Neural cell (in vitro differentiated cells): ENCODE data around the gene CYREN. TPM values are rescaled to one million over a fixed set of nuclear protein-coding genes. Genes with fewer than 3 reads are reported as not detected.

Experiments
- H2AFZ ChIP-seq: fragments of 200-600, 300-800 bp; sonication (generic), shearing (Covaris generic); 2 replicates; pipeline ENCODE4 v1.6.0; 2014; ENCODE audit warnings: low read depth, mild to moderate bottlenecking, antibody characterized with exemption, low read length, moderate library complexity
- H3F3A ChIP-seq: fragments of 200-600 bp; shearing (Covaris generic); 2 replicates; pipeline ENCODE4 v1.6.1; 2016; ENCODE audit warnings: mild to moderate bottlenecking, moderate library complexity, mixed read lengths, antibody characterized with exemption, low read length; ENCODE audit not compliant: insufficient read depth, poor library complexity, severe bottlenecking
- H3K27ac ChIP-seq: fragments of 200-600, 300-800 bp; sonication (generic), shearing (Covaris generic); 2 replicates; pipeline ENCODE4 v1.5.1; 2014; ENCODE audit warnings: mild to moderate bottlenecking, low read length, moderate library complexity
- H3K27me3 ChIP-seq: fragments of 300-800, 200-600 bp; sonication (generic), shearing (Covaris generic); 2 replicates; pipeline ENCODE4 v1.6.0; 2014; ENCODE audit warnings: mild to moderate bottlenecking, low read depth, low read length, moderate library complexity; ENCODE audit not compliant: insufficient read depth
- H3K36me3 ChIP-seq: fragments of 300-800, 200-600 bp; sonication (generic), shearing (Covaris generic); 2 replicates; pipeline ENCODE4 v1.5.1; 2014; ENCODE audit warnings: mild to moderate bottlenecking, antibody characterized with exemption, low read length, moderate library complexity; ENCODE audit not compliant: insufficient read depth
- H3K4me2 ChIP-seq: fragments of 300-800, 200-600 bp; sonication (generic), shearing (Covaris generic); 2 replicates; pipeline ENCODE4 v1.6.0; 2014; ENCODE audit warnings: mild to moderate bottlenecking, low read length
- H3K4me3 ChIP-seq: fragments of 300-800, 200-600 bp; sonication (generic), shearing (Covaris generic); 2 replicates; pipeline ENCODE4 v1.5.1; 2014; ENCODE audit warnings: mild to moderate bottlenecking, low read length, moderate library complexity
- H3K79me2 ChIP-seq: fragments of 200-600 bp; shearing (Covaris generic); replicated peaks from 2 replicates; pipeline ENCODE4 v1.6.0; 2014; ENCODE audit warnings: mild to moderate bottlenecking, low read length, moderate library complexity; ENCODE audit not compliant: insufficient read depth
- H3K9ac ChIP-seq: fragments of 300-800, 200-600 bp; sonication (generic), shearing (Covaris generic); 2 replicates; pipeline ENCODE4 v1.6.1; 2016; ENCODE audit warnings: mild to moderate bottlenecking, low read length, mixed read lengths
- H3K9me2 ChIP-seq: fragments of 200-600 bp; shearing (Covaris generic); 2 replicates; pipeline ENCODE4 v1.6.1; 2016; ENCODE audit warnings: mild to moderate bottlenecking, low read length, mixed read lengths; ENCODE audit not compliant: insufficient read depth
- H3K9me3 ChIP-seq: fragments of 200-600, 300-800 bp; sonication (generic), shearing (Covaris generic); 2 replicates; pipeline ENCODE4 v1.6.1; 2016; ENCODE audit warnings: mild to moderate bottlenecking, mixed run types, low read length, moderate library complexity, mixed read lengths
- H4K20me1 ChIP-seq: fragments of 200-600 bp; shearing (Covaris generic); 2 replicates; pipeline ENCODE4 v1.6.1; 2016; ENCODE audit warnings: mild to moderate bottlenecking, mixed run types; ENCODE audit not compliant: insufficient read depth
- EP300 ChIP-seq: fragments of 450-650 bp; conservative IDR thresholded peaks from 2 replicates; pipeline ENCODE4 v1.6.1; 2014; ENCODE audit warnings: antibody characterized with exemption, mild to moderate bottlenecking, moderate library complexity; ENCODE audit not compliant: poor library complexity, severe bottlenecking
- EZH2 ChIP-seq: fragments of 200-600, 300-800 bp; shearing (Covaris generic), sonication (generic); IDR thresholded peaks from 2 replicates; pipeline ENCODE4 v1.6.1; 2014; ENCODE audit warnings: antibody characterized with exemption, low read length, borderline replicate concordance, mild to moderate bottlenecking; ENCODE audit not compliant: insufficient read depth, poor library complexity, severe bottlenecking
- MXI1 ChIP-seq: fragments of 450-650 bp; conservative IDR thresholded peaks from 2 replicates; pipeline ENCODE4 v1.6.1; 2014; ENCODE audit warnings: antibody characterized with exemption, mild to moderate bottlenecking; ENCODE audit not compliant: poor library complexity, severe bottlenecking
- POLR2AphosphoS5 ChIP-seq: IDR thresholded peaks from 2 replicates; pipeline ENCODE4 v1.6.1; 2012
- RAD21 ChIP-seq: fragments of 450-650 bp; conservative IDR thresholded peaks from 2 replicates; pipeline ENCODE4 v1.6.1; 2014; ENCODE audit warnings: antibody characterized with exemption, mild to moderate bottlenecking, moderate library complexity
- SMC3 ChIP-seq: fragments of 450-650 bp; conservative IDR thresholded peaks from 2 replicates; pipeline ENCODE4 v1.6.1; 2014; ENCODE audit warnings: antibody characterized with exemption, mild to moderate bottlenecking, moderate library complexity; ENCODE audit not compliant: poor library complexity
- TAF1 ChIP-seq: IDR thresholded peaks from 2 replicates; pipeline ENCODE4 v1.6.1; 2012; ENCODE audit warnings: low read depth
- polyA plus RNA-seq: library from polyadenylated mRNA; depleted of rRNA; stranded (reverse); fragments of >200 nt; gene quantifications from 2 replicates; pipeline ENCODE4 v1.2.3, GENCODE V29; 2014
- TF ChIP-seq, protein P1 (sequence below): IDR thresholded peaks from 2 replicates; pipeline ENCODE4 v1.6.1; 2012; ENCODE audit warnings: borderline replicate concordance
- TF ChIP-seq, protein P2 (sequence below): fragments of 450-650 bp; IDR thresholded peaks from 2 replicates; pipeline ENCODE4 v1.5.1; 2014; ENCODE audit warnings: antibody characterized with exemption, mild to moderate bottlenecking, moderate library complexity; ENCODE audit not compliant: poor library complexity, severe bottlenecking

CYREN gene
- polyA plus RNA-seq, 1 donor from 2014 or later: 6.7 TPM

DNA sequence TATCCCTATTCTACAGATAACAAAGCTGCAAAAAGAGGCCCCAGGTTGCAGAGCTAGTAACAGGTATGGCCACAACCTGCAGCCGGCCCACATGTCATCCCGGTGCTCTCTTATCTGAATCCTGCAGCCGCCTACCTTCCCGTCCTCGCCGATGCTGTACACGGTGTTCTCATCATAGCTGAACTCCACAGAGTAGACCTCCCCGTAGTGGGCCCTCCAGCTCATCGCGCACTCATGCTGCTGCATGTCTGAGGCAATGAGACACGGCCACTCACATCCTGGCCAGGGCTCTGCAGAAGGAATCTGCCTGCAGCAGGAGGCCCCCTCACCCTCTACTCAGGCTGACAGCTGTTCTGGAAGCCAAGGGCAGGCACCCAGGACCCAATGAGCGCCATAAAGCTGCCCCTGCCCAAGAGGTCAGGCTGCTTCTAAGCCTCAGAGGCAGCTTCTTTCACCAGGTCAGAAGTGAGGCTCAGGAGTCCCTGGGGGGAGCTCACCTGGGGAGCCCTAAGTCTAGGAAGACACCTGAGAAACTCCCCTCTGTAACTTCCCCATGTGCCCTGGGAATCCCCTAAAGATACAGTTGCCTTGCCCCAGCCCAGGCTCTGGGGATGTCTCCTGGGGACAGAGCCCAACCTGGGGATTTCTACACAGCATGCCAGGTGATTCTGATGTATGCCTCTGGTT, 17.9 kb upstream of the CYREN start:
- H3F3A ChIP-seq: no peaks in the 10 kb centered on the region
- no peak overlapping the region for H3K27ac ChIP-seq
- no peak overlapping the region for H3K9ac ChIP-seq
- H3K9me3 ChIP-seq: no peaks in the 10 kb centered on the region
- no peak overlapping the region for H2AFZ ChIP-seq
- H3K9me2 ChIP-seq: no peaks in the 10 kb centered on the region
- H3K36me3 ChIP-seq: peaks cover 17% of the 10 kb centered on the region
- H3K4me2 ChIP-seq: no peak overlapping the region
- TF ChIP-seq SMC3 (no peak), EZH2 (no peak)
- H3K4me3 ChIP-seq: no peak overlapping the region
- H3K27me3 ChIP-seq: no peaks in the 10 kb centered on the region
- no peaks in the 10 kb centered on the region for H3K79me2 ChIP-seq
- no peaks in the 10 kb centered on the region for H4K20me1 ChIP-seq

DNA sequence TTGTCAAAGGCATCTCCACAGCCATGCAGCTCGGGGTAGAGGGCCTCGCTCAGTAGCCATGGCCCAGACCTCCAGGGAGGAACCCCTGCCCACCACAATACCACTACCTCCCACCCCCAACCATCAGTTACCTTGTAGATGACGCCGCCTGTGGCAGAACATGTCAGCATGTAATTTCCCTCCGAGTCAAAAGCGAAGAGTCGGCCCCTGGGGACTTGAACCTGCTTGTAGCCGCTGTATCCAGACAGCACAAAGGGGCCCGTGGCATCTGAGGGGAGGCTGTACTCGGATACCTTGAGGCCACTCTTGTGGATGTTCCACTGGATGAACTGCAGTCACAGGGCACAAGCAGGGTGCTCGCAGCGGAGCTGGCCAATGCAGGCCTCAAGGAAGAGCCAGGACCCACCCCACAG, 16.3 kb upstream of the CYREN start:
- H3K79me2 ChIP-seq: no peaks in the 10 kb centered on the region
- TF ChIP-seq, protein P1, sequence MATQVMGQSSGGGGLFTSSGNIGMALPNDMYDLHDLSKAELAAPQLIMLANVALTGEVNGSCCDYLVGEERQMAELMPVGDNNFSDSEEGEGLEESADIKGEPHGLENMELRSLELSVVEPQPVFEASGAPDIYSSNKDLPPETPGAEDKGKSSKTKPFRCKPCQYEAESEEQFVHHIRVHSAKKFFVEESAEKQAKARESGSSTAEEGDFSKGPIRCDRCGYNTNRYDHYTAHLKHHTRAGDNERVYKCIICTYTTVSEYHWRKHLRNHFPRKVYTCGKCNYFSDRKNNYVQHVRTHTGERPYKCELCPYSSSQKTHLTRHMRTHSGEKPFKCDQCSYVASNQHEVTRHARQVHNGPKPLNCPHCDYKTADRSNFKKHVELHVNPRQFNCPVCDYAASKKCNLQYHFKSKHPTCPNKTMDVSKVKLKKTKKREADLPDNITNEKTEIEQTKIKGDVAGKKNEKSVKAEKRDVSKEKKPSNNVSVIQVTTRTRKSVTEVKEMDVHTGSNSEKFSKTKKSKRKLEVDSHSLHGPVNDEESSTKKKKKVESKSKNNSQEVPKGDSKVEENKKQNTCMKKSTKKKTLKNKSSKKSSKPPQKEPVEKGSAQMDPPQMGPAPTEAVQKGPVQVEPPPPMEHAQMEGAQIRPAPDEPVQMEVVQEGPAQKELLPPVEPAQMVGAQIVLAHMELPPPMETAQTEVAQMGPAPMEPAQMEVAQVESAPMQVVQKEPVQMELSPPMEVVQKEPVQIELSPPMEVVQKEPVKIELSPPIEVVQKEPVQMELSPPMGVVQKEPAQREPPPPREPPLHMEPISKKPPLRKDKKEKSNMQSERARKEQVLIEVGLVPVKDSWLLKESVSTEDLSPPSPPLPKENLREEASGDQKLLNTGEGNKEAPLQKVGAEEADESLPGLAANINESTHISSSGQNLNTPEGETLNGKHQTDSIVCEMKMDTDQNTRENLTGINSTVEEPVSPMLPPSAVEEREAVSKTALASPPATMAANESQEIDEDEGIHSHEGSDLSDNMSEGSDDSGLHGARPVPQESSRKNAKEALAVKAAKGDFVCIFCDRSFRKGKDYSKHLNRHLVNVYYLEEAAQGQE: no peak
- TF ChIP-seq, protein P2, sequence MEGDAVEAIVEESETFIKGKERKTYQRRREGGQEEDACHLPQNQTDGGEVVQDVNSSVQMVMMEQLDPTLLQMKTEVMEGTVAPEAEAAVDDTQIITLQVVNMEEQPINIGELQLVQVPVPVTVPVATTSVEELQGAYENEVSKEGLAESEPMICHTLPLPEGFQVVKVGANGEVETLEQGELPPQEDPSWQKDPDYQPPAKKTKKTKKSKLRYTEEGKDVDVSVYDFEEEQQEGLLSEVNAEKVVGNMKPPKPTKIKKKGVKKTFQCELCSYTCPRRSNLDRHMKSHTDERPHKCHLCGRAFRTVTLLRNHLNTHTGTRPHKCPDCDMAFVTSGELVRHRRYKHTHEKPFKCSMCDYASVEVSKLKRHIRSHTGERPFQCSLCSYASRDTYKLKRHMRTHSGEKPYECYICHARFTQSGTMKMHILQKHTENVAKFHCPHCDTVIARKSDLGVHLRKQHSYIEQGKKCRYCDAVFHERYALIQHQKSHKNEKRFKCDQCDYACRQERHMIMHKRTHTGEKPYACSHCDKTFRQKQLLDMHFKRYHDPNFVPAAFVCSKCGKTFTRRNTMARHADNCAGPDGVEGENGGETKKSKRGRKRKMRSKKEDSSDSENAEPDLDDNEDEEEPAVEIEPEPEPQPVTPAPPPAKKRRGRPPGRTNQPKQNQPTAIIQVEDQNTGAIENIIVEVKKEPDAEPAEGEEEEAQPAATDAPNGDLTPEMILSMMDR: no peak
- TF ChIP-seq EP300 (no peak), MXI1 (no peak), RAD21 (no peak)
- H3K4me2 ChIP-seq: no peak overlapping the region
- H3K4me3 ChIP-seq: no peak overlapping the region
- H3K9me3 ChIP-seq: peaks cover 7% of the 10 kb centered on the region
- H3K36me3 ChIP-seq: peaks cover 17% of the 10 kb centered on the region
- no peaks in the 10 kb centered on the region for H4K20me1 ChIP-seq
- no peak overlapping the region for H2AFZ ChIP-seq
- H3K9ac ChIP-seq: no peak overlapping the region
- H3K27me3 ChIP-seq: no peaks in the 10 kb centered on the region
- H3F3A ChIP-seq: no peaks in the 10 kb centered on the region
- no peak overlapping the region for H3K27ac ChIP-seq
- H3K9me2 ChIP-seq: no peaks in the 10 kb centered on the region

DNA sequence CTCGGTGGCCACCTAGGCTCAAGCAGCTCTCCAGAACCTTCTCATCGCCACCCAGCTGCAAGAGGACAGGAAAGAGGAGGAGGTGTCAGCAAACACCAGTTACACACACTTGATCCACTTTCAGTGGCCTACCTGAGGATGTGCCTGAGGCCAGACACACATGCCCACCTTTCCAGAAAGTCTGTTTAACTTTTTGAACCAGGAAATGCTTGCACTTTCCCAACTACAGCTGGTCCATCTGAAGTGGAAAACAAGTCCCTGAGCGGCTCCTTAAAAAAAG, 15.7 kb upstream of the CYREN start:
- Histone ChIP-seq H3K4me3 (no peak overlapping the region), H3K9me3 (peaks cover 11% of the 10 kb centered on the region), H4K20me1 (no peaks in the 10 kb centered on the region), H3K4me2 (no peak overlapping the region), H3K27ac (no peak overlapping the region), H3F3A (no peaks in the 10 kb centered on the region), H3K9ac (no peak overlapping the region), H2AFZ (no peak overlapping the region), H3K79me2 (no peaks in the 10 kb centered on the region), H3K9me2 (no peaks in the 10 kb centered on the region), H3K36me3 (peaks cover 17% of the 10 kb centered on the region), H3K27me3 (no peaks in the 10 kb centered on the region)
- TF ChIP-seq, protein P1: no peak
- TF ChIP-seq EP300: no peak
- no peak for TF ChIP-seq EZH2
- no peak for TF ChIP-seq POLR2AphosphoS5
- no peak for TF ChIP-seq RAD21
- TF ChIP-seq TAF1: no peak
